Measurements from ENCODE around the gene LRSAM1. TPM values are rescaled to one million over a fixed set of nuclear protein-coding genes. Genes with fewer than 3 reads are reported as not detected.

The LRSAM1 gene
- total RNA-seq, 1 experiment from 2014 or later, result 20.0 TPM

GRCh38 chr9:127423934-127424675 is 27.2 kb upstream of the LRSAM1 start, which contains the start of gene ZNF79:
Gene ZNF79, plus strand, starts transcription at chr9:127424382. Its CDS starts 406 bp downstream, at chr9:127424788.
- in situ Hi-C loops (cut with HindIII; ENCODE audit: low sequenced_read_pairs), result no loop called here
- DNase-seq (ENCODE audit: low spot score), result peak; percentile 93

- no peak for DNase-seq (ENCODE audit: low spot score)
- in situ Hi-C loops (cut with HindIII; ENCODE audit: low sequenced_read_pairs), result no loop called here
Measured at GRCh38 chr9:127424676-127424999, 26.7 kb upstream of the LRSAM1 start.

- in situ Hi-C loops (cut with HindIII; ENCODE audit: low sequenced_read_pairs), result no loop called here
- no peak for DNase-seq (ENCODE audit: low spot score)
Measured at GRCh38 chr9:127426756-127427155, 24.6 kb upstream of the LRSAM1 start.

- in situ Hi-C loops (cut with HindIII; ENCODE audit: low sequenced_read_pairs), result no loop called here
Measured at GRCh38 chr9:127428348-127428747, 23.0 kb upstream of the LRSAM1 start.

GRCh38 chr9:127430415-127430814 is 20.9 kb upstream of the LRSAM1 start:
- in situ Hi-C loops (cut with HindIII; ENCODE audit: low sequenced_read_pairs), result no loop called here
- DNase-seq (ENCODE audit: low spot score), result no peak

More at GRCh38 chr9:127428348-127428747, 23.0 kb upstream of the LRSAM1 start:
- DNase-seq (ENCODE audit: low spot score), result no peak

GRCh38 chr9:127437497-127438264 is 13.6 kb upstream of the LRSAM1 start:
- in situ Hi-C loops (cut with HindIII; ENCODE audit: low sequenced_read_pairs), result no loop called here
- DNase-seq (ENCODE audit: low spot score), result peak; percentile 25

GRCh38 chr9:127438394-127438793 is 12.9 kb upstream of the LRSAM1 start:
- in situ Hi-C loops (cut with HindIII; ENCODE audit: low sequenced_read_pairs), result no loop called here
- no peak for DNase-seq (ENCODE audit: low spot score)

- DNase-seq (ENCODE audit: low spot score), result peak; percentile 13
- in situ Hi-C loops (cut with HindIII; ENCODE audit: low sequenced_read_pairs), result no loop called here
Measured at GRCh38 chr9:127444283-127444920, 6.9 kb upstream of the LRSAM1 start.

- DNase-seq (ENCODE audit: low spot score), result peak; percentile 25
- in situ Hi-C loops (cut with HindIII; ENCODE audit: low sequenced_read_pairs), result no loop called here
Measured at GRCh38 chr9:127444921-127445850, 6.1 kb upstream of the LRSAM1 start.

GRCh38 chr9:127445851-127446712 is 5.2 kb upstream of the LRSAM1 start:
- DNase-seq (ENCODE audit: low spot score), result peak; percentile 24

GRCh38 chr9:127446713-127447415 is 4.4 kb upstream of the LRSAM1 start:
- peak; percentile 23 for DNase-seq (ENCODE audit: low spot score)
- in situ Hi-C loops (cut with HindIII; ENCODE audit: low sequenced_read_pairs), result no loop called here

More at GRCh38 chr9:127445851-127446712, 5.2 kb upstream of the LRSAM1 start:
- in situ Hi-C loops (cut with HindIII; ENCODE audit: low sequenced_read_pairs), result no loop called here

- no peak for DNase-seq (ENCODE audit: low spot score)
- in situ Hi-C loops (cut with HindIII; ENCODE audit: low sequenced_read_pairs), result no loop called here
Measured at GRCh38 chr9:127447416-127448111, 3.7 kb upstream of the LRSAM1 start.

- peak; percentile 10 for DNase-seq (ENCODE audit: low spot score)
- in situ Hi-C loops (cut with HindIII; ENCODE audit: low sequenced_read_pairs), result no loop called here
Measured at GRCh38 chr9:127448112-127448805, 3.1 kb upstream of the LRSAM1 start.

GRCh38 chr9:127449332-127449966 is 1.9 kb upstream of the LRSAM1 start:
- peak; percentile 10 for DNase-seq (ENCODE audit: low spot score)
- in situ Hi-C loops (cut with HindIII; ENCODE audit: low sequenced_read_pairs), result no loop called here

GRCh38 chr9:127450243-127450760 is 1.0 kb upstream of the LRSAM1 start:
- peak; percentile 15 for DNase-seq (ENCODE audit: low spot score)
- in situ Hi-C loops (cut with HindIII; ENCODE audit: low sequenced_read_pairs), result no loop called here

- in situ Hi-C loops (cut with HindIII; ENCODE audit: low sequenced_read_pairs), result no loop called here
- DNase-seq (ENCODE audit: low spot score), result no peak
Measured at GRCh38 chr9:127451608-127451857, 223 bp downstream of the LRSAM1 start.

Data from G401 (cell line).